Superior temporal gyrus (tissue), 1 donor: ENCODE results near the gene SLFN12.
"Not testable (repeated sequence)": the region's sequence is repeated elsewhere in the genome, so short reads cannot be mapped to it uniquely, and the experiment has no call there.

Experiments
- DNase-seq: peaks from one replicate; pipeline ENCODE4 v3.0.0-alpha.2; 2016; ENCODE audit errors: extremely low spot score

SLFN12 gene

DNA sequence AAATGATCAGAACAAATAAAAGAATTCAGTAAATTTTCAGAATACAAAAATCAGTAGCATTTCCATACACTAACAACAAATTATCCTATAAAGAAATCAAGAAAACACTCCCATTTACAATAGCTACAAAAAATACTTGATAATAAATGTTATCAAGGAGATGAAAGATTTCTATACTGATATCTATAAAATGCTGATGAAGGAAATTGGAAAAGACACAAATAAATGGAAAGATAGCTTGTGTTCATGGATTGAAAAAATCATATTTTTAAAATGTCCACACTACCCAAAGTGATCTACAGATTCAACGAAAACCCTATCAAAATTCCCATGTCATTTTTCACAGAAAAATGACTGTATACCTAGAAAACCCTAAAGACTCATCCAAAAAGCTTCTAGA is 18.1 kb downstream of the SLFN12 start:
- no peak for DNase-seq

DNA sequence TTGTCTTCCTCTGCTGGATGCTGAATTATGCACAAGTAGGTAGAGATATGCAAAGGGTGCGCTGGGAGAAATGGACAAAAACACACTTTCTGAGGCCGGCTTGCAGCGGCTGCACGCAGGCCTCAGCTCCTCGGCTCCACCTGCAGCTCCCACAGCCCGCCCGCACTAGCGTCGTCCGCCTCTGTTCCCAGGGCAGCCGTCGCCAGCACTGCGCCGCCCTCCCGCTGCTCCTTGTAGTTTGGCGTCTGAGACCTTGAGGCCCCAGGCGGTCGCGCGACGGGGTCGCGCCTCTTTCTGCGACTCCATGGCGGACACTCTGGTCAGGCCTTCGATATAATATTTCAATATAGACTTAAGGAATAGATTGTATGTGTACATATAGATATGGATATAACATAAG is 24.8 kb downstream of the SLFN12 start:
- no peak for DNase-seq

DNA sequence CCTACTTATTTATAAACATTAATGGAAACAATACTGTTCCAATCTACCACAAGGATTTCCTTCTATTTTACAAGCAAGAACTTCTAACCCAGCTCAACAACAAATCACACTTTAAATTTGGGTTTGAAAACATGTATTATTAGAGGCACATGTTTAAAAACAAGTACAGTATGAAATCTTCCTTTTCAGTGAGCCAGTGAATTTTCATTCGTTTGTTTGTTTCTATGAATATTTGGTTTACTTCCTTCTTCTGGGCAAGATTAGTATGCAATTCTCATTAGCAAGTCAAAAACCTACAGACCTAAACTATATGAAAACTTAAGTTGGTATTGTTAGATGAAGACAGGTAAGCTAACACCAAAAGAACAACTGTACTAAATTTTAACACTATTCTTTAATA is 25.7 kb downstream of the SLFN12 start:
- no peak for DNase-seq

DNA sequence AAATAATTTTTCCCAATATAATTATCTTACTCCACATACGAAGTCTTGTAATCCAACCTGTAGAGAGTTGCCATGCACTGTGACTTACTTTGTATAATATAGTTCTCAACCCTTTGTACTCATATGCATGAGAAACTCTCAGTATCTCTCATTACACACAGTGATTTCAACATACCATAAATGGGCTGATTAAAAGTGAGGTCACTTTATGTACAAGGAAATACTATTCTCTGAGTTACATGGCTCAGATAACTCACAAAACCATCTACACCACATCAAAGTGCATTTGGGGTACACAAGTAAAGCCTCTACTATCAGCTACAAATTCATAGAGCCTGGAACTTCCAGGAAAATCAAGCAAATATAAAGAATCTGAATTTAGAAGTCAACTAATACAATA is 27.9 kb downstream of the SLFN12 start:
- DNase-seq: no peak

DNA sequence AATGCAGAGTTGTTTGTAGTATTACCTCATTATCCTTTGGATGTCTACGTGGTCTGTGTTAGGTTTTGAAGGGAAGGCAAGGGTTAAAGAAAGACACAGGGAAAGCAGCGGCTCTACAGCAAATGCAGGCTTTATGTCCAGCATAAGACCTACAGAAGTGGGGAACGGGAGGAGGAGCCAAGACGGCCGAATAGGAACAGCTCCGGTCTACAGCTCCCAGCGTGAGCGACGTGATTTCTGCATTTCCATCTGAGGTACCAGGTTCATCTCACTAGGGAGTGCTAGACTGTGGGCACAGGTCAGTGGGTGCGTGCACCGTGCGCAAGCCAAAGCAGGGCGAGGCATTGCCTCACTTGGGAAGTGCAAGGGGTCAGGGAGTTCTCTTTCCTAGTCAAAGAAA is 38.5 kb downstream of the SLFN12 start:
- not testable (repeated sequence) for DNase-seq

DNA sequence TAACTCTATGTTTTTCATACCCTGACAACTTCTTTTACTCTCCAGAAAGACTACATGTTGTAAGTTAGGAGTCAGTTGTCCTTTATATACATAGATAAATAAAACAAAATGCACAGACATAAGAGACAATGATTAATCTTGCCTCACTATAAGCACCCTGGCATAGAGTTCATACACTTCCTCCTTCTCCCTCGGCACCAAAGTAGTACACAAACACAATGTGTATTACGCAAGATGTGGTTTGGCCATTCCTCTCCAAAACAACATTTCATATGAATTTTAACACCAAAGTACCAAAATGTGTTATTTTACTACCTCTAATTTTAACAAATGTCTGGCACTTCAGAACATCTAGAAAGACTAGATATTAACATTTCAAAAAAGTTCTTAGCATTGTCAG is 41.6 kb downstream of the SLFN12 start:
- DNase-seq: no peak

DNA sequence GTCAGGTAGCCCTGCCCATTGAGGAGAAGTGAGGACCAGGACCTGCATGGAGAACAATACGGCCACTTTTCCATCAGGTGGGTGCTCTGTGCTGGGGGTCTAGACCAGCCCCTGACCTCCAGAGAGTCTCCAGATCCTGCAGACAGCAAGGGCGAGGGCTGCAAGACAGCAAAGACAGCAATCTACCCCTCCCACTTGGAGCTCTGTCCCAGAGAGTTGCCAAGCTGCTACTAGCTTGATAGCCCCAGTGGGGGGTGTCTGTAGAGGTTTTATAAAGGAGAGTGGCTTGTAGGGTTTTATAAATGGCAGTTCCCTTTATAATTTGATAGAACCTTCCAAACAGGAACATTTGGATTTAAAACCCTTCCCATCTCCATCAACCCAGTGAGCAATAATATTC is 42.1 kb downstream of the SLFN12 start:
- DNase-seq: no peak

DNA sequence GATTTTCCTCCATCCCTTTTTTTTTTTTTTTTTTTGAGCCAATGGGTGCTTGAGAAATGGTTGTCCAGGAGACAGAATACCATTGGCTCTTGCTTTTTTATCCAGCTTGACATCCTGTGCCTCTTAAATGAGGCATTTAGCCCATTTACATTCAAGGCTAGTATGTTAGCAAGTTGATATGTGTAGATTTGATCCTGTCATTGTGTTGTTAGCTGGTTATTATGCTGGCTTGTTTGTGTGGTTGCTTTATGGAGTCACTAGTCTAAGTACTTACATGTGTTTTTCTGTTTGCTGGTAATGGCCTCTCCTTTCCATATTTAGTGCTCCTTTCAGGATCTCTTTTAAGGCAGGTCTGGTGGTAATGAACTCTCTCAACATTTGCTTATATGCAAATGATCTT is 44.8 kb downstream of the SLFN12 start:
- no peak for DNase-seq

DNA sequence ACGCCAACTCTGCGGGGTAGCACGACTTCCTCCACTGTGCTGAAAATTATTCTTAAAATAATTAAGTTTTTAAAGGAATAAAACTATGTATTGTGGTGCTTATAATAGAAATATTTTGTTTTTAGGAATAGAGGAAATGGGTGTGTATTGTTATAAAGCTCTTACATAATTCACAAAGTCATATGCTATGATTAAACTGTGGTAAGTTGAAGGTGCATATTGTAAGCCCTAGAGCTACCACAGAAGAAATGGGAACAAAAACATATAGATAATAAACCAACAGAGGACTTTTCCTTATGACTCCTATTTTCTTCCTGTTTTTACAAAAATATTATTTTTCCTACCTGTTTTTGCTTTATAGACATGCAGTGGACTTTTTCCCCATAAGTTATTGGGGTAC is 54.6 kb downstream of the SLFN12 start:
- DNase-seq: no peak

DNA sequence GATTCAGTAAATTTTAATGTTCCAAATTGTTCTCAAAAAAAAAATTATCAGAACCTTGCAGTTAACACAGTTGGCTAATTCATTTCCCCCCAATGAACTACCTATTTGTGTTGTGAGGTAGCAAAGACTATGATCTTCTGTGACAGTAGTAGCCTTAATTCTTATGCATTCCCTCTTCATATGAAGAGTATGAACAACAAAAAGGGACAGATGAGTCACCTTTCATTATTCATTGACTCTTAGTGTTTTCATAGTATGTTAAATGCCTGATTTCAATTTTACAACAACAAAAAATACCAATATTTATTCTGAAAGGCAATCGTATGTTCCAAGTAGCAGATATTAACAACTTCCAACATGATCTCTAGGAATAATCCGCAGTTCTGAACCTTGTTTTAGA is 55.2 kb downstream of the SLFN12 start:
- DNase-seq: no peak

DNA sequence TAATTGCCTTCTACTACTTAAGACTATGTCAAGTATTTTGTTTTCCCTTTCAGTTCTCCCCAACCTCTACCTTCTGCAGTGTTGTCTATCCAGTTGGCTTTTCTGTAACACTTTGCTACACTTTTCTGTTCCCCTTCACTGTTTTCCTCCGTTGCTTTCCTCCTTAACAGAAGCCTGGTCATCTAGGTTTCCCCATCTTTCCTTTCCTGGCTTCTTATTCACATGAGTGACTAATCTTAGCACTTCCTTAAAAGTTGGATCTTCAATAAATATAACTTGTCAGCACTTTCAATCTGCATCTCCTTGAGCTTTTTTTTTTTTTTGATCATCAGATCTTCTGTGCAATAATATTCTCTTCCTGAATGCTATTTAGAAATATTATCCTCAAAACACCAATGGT is 56.1 kb downstream of the SLFN12 start:
- DNase-seq: no peak

DNA sequence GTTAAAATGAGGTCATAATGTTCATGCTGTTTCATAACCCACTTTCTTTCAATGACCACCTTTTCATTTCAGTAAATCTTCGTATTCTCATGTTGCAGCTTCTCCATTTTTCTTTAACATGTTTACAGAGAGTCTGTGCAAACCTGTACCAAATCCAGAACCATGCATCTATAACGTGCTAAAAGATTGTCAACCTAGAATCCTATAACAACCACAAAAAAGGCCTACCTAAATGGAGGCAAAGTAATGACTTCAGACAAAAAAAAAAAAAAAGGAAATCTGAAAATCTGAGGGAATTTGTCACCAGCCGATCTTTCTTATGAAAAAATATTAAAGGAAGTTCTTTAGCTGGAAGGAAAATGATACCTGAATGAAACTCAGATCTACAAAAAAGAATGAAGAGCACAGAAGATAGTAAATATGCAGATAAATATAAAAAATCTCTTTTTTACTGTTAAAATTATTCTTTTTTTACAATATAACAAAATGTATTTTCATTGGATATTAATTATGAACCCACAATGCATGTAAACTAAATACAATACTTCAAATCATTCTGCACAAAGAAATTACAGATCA is 57.4 kb downstream of the SLFN12 start:
- DNase-seq: no peak

DNA sequence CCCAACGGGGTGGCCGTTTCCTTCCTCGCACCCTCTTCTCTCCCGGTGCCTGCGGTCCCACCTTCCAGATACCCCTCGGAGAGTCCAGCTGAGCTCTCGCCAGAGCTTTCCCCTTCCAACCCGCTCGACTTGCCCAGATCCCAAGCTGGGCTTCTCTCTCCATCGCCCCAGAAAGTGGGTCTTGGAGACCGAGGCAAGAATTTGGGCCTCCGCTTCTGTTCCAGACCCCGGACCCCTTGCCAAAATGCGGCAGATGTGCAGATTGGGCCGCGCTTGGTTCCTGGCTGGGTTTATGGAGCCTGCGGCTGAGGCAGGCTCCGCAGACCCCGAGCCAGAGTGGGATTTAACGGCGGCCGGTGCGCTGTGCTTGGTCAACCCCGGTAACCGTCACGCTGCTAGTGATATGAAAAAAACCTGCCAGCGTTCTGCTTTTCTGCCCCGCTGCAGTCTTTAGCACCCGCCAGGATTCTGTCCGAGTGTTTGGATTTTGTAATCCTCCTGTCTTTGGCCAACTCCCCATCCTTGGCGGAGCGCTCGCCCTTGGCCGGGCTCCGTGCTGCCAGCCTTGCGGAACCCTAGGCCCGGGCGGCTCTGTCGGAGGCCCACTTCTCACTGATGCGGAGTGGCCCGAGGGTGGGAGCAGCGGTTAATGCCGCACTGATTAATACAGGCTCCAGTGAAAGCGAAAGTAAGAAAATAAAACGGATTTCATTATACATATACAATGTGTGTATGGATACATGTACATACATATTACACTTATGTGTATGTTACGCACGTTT is 58.1 kb downstream of the SLFN12 start:
- no peak for DNase-seq

DNA sequence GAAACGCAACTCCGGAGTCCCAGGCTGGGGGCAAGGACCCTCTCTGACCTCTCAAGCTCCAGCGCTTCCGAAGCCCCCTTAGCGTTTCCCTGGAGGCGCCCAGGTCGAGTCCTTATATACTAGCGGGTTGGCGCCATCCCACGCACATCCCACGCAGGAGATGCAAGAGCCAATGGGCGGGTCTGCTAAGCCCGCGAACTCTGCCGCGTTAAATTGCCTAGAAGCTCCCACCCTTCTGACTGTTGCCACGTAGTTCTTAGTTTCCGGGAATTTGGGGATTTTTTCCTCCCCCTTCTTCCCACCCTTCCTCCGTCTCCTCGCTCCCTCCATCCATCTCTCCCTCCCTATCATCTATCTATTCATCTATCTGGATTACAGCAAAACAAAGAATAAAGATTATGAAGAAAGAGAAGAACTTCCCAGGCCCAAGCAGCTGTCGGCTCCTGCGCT is 58.7 kb downstream of the SLFN12 start, which contains the start of gene SLFN11:
SLFN11 (minus strand) TSS at position 88 of the 450 bp plus-strand sequence. CDS start 9,814 bp downstream, outside the sequence.
- DNase-seq: peak; percentile 23

DNA sequence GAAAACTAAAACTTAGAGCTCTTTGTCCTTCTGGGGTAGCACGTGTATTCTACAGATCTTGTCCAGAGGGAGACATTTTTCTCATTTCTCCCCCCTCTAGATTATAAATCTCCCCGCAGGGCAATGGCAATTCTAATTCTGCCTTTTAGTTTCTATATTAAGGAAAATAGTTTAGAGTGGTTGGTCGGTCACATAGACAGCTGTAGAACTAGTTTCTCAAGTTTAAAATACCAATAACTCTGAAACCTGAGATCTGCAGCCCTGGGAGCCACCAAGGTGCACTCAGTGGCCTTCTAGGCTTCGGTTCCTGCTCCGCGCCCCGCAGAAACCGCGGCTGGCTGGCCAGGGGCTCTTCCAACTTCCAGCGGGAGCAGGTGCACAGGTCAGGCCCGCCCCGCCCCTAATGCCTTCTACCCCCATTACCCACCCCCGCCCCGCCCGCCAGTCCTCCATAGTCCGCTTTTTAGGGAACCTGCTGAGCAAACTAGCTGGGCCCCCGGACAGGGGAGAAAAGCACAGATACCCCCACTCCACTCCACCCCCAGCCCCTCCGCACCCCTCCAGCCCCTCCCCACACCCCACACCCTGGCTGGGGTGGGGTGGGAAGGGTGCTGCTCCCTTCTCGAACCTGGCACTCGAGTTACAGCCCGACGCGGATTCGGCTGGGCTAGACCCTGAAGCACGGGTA is 59.3 kb downstream of the SLFN12 start:
- DNase-seq: no peak

DNA sequence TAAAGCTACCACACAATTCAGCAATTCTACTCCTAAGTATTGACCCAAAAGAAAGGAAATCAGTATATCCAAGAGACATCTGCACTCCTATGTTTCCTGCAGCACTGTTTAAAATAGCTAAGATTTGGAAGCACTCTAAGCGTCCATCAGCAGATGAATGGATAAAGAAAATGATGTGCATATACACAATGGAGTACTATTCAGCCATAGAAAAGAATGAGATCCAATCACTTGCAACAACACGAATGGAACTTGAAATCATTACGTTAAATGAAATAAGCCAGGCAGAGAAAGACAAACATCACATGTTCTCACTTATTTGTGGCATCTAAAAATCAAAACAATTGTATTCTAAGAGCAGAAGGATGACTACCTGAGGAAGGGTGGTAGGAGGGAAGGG is 60.4 kb downstream of the SLFN12 start:
- DNase-seq: no peak

DNA sequence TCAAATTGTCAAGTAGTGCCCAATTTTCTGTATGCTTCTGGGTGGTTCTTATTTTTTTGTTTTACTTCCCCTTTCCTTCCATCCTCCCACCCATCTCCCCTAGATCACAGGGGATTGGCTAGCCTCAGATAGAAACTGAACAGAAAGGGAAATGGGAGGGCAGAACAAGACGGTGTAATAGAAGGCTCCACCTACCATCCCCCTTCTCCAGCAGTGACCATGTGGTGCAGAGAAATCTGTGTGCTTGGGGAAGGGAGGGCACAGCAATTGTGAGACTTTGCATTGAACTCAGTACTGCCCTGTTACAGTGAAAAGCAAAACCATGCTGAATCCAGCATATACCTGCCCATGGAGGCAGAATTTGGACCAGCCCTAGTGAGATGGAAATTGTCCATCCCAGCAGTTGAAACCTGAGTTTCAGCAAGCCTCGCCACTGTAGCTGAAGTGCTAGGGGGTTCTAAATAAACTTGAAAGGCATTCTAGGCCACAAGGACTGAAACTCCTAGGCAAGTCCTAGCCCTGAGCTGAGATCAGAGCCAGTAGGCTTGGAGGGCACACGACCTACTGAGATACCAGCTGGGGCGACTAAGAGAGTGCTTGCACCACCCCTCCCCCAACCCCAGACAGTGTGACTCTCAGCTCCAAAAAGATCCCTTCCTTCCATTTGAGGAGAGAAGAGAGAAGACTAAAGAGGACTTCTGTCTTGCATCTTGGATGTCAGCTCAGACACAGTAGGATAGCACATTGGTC is 64.0 kb downstream of the SLFN12 start:
- no peak for DNase-seq

DNA sequence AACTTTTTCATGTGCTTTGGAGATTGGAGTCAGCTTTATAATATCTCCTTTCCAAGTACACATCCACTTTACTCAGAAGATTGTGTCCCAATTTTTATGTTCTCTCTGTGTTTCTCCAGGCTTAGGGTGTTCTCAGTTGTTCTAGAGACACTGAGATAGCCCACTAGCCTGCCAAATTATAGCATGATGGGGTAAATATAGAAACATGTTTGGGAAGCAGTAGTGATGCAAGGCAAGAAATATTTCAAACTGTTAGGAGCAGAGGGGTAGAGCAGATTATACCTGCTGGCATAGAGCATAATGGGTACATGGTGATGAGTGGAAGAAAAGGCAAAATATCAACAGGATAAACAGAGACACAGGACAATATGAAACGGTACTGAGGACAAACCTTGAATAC is 71.3 kb downstream of the SLFN12 start:
- no peak for DNase-seq
